SK-N-SH treated with all-trans-retinoic acid at 6 μM for 48 hours (cell line): ENCODE results near the gene CLDN15.
"Not testable (repeated sequence)": the region's sequence is repeated elsewhere in the genome, so short reads cannot be mapped to it uniquely, and the experiment has no call there.

Experiments used
- ATAC-seq: fragments of 200-7000 bp; cut with Tn5 transposase; 3 replicates; pipeline ENCODE4 v1.9.1; 2020; ENCODE audit warnings: mild to moderate bottlenecking, moderate library complexity
- ARNTL ChIP-seq: fragments of 450-650 bp; formaldehyde crosslinking; IDR thresholded peaks from 2 replicates; pipeline ENCODE4 v1.5.0; 2020; ENCODE audit warnings: low read depth, mild to moderate bottlenecking, moderate library complexity, borderline replicate concordance
- BACH2 ChIP-seq: fragments of 250-450 bp; sonication (Bioruptor Pico); IDR thresholded peaks from 2 replicates; pipeline ENCODE4 v1.9.0; 2021; ENCODE audit warnings: mild to moderate bottlenecking, borderline replicate concordance
- CSDC2 ChIP-seq: fragments of 250-450 bp; sonication (Bioruptor Pico); IDR thresholded peaks from 2 replicates; pipeline ENCODE4 v1.5.0; 2020; ENCODE audit warnings: mild to moderate bottlenecking, moderate library complexity
- ESRRG ChIP-seq: fragments of 250-450 bp; sonication (Bioruptor Pico); IDR thresholded peaks from 2 replicates; pipeline ENCODE4 v1.6.1; 2021; ENCODE audit warnings: mild to moderate bottlenecking
- GLIS3 ChIP-seq: fragments of 250-450 bp; sonication (Bioruptor Pico); IDR thresholded peaks from 2 replicates; pipeline ENCODE4 v1.5.0; 2020; ENCODE audit warnings: mild to moderate bottlenecking, moderate library complexity
- ISL1 ChIP-seq: fragments of 250-450 bp; sonication (Bioruptor Pico); IDR thresholded peaks from 2 replicates; pipeline ENCODE4 v2.1.2; 2022; ENCODE audit warnings: mild to moderate bottlenecking, moderate library complexity
- OSR1 ChIP-seq: fragments of 250-450 bp; sonication (Bioruptor Pico); IDR thresholded peaks from 2 replicates; pipeline ENCODE4 v1.8.0; 2022; ENCODE audit warnings: moderate library complexity, mild to moderate bottlenecking, inconsistent platforms
- POU6F1 ChIP-seq: fragments of 250-450 bp; sonication (Bioruptor Pico); IDR thresholded peaks from 2 replicates; pipeline ENCODE4 v1.8.0; 2021; ENCODE audit warnings: low read depth, mild to moderate bottlenecking, moderate library complexity, borderline replicate concordance
- RARB ChIP-seq: fragments of 250-450 bp; sonication (Bioruptor Pico); IDR thresholded peaks from 2 replicates; pipeline ENCODE4 v1.8.0; 2021; ENCODE audit warnings: mild to moderate bottlenecking, moderate library complexity
- SNAI2 ChIP-seq: fragments of 250-450 bp; sonication (Bioruptor Pico); IDR thresholded peaks from 2 replicates; pipeline ENCODE4 v1.5.0; 2020; ENCODE audit warnings: mild to moderate bottlenecking, moderate library complexity
- TCF4 ChIP-seq: fragments of 250-450 bp; sonication (Bioruptor Pico); IDR thresholded peaks from 2 replicates; pipeline ENCODE4 v1.8.0; 2021; ENCODE audit warnings: mild to moderate bottlenecking, moderate library complexity, borderline replicate concordance
- TOX ChIP-seq: fragments of 250-450 bp; sonication (Bioruptor Pico); IDR thresholded peaks from 2 replicates; pipeline ENCODE4 v1.8.0; 2021; ENCODE audit warnings: mild to moderate bottlenecking, moderate library complexity, borderline replicate concordance
- TSHZ2 ChIP-seq: fragments of 250-450 bp; sonication (Bioruptor Pico); IDR thresholded peaks from 2 replicates; pipeline ENCODE4 v1.5.0; 2020; ENCODE audit warnings: mild to moderate bottlenecking, moderate library complexity
- ZC3H10 ChIP-seq: fragments of 250-450 bp; sonication (Bioruptor Pico); IDR thresholded peaks from 2 replicates; pipeline ENCODE4 v1.5.1; 2021; ENCODE audit warnings: mild to moderate bottlenecking, moderate library complexity
- ZFP3 ChIP-seq: fragments of 250-450 bp; sonication (Bioruptor Pico); IDR thresholded peaks from 2 replicates; pipeline ENCODE4 v1.5.0; 2020; ENCODE audit warnings: mild to moderate bottlenecking, moderate library complexity
- ZFP30 ChIP-seq: fragments of 450-650 bp; formaldehyde crosslinking; IDR thresholded peaks from 2 replicates; pipeline ENCODE4 v1.5.0; 2022; ENCODE audit warnings: mild to moderate bottlenecking, moderate library complexity
- ZNF565 ChIP-seq: fragments of 450-650 bp; formaldehyde crosslinking; conservative IDR thresholded peaks from 2 replicates; pipeline ENCODE4 v1.5.0; 2020; ENCODE audit warnings: low read depth, mild to moderate bottlenecking, moderate library complexity
- ZNF70 ChIP-seq: fragments of 450-650 bp; formaldehyde crosslinking; IDR thresholded peaks from 2 replicates; pipeline ENCODE4 v1.5.0; 2020; ENCODE audit warnings: mild to moderate bottlenecking, moderate library complexity
- ZNF8 ChIP-seq: fragments of 450-650 bp; formaldehyde crosslinking; IDR thresholded peaks from 2 replicates; pipeline ENCODE4 v1.5.0; 2020; ENCODE audit warnings: mild to moderate bottlenecking, moderate library complexity
- TF ChIP-seq, protein P1 (sequence below): fragments of 250-450 bp; sonication (Bioruptor Pico); IDR thresholded peaks from 2 replicates; pipeline ENCODE4 v1.5.1; 2020; ENCODE audit warnings: low read depth, mild to moderate bottlenecking, moderate library complexity

The CLDN15 gene

GRCh38 chr7:101200862-101201599 lies 36.6 kb downstream of the CLDN15 start, which contains the start of gene MOGAT3 (continued):
- TF ChIP-seq TSHZ2 (CRISPR knock-in tag) (no peak), ZFP3 (CRISPR knock-in tag) (no peak), ESRRG (CRISPR knock-in tag) (no peak), ZNF70 (no peak), POU6F1 (no peak), ZC3H10 (CRISPR knock-in tag) (no peak), OSR1 (CRISPR knock-in tag) (no peak), GLIS3 (CRISPR knock-in tag) (no peak)

GRCh38 chr7:101200504-101200861 lies 37.1 kb downstream of the CLDN15 start:
- TF ChIP-seq TCF4 (CRISPR knock-in tag) (no peak), RARB (CRISPR knock-in tag) (no peak)
- ATAC-seq = no peak; the same call in 2 of the 3 replicates

GRCh38 chr7:101199522-101199921 lies 38.1 kb downstream of the CLDN15 start:
- ATAC-seq = not testable (repeated sequence)

DNA sequence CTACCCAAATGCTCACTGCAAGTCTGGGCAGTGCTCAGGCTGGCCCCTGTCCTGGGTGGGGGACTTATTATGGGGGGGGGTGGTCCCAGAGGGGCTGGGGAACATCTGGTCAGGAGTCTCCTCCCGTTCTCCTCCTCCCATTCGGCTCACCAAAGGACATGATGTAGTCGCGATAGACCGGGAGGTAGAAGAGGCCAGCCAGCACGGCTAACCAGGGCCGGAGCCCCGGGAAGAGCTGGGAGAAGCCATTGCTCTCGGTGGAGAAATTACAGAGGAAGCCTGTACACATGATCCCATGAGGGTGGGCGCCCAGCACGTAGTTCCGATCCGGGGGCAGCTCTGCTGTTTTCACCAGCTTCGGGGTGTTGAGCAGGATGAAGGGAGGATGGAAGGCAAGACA lies 39.1 kb downstream of the CLDN15 start:
- TF ChIP-seq BACH2 = no peak
- TF ChIP-seq ISL1 (CRISPR knock-in tag) = no peak
- no peak for ATAC-seq

- TF ChIP-seq ZFP3 (CRISPR knock-in tag) = no peak
- no peak for TF ChIP-seq ISL1 (CRISPR knock-in tag)
- TF ChIP-seq OSR1 (CRISPR knock-in tag) = no peak
- TF ChIP-seq ZFP30 = no peak
- no peak for TF ChIP-seq ZNF565 (CRISPR knock-in tag)
- no peak for TF ChIP-seq RARB (CRISPR knock-in tag)
- no peak for TF ChIP-seq GLIS3 (CRISPR knock-in tag)
- TF ChIP-seq CSDC2 = no peak
- no peak for TF ChIP-seq TOX (CRISPR knock-in tag)
- no peak for TF ChIP-seq BACH2
- TF ChIP-seq SNAI2 = no peak
- TF ChIP-seq ESRRG (CRISPR knock-in tag) = no peak
- TF ChIP-seq ZNF8 = no peak
- TF ChIP-seq ZNF70 = no peak
- no peak for TF ChIP-seq POU6F1
- no peak for TF ChIP-seq ARNTL (CRISPR knock-in tag)
- ATAC-seq = no peak
Observed at GRCh38 chr7:101197991-101198390, 39.6 kb downstream of the CLDN15 start.

DNA sequence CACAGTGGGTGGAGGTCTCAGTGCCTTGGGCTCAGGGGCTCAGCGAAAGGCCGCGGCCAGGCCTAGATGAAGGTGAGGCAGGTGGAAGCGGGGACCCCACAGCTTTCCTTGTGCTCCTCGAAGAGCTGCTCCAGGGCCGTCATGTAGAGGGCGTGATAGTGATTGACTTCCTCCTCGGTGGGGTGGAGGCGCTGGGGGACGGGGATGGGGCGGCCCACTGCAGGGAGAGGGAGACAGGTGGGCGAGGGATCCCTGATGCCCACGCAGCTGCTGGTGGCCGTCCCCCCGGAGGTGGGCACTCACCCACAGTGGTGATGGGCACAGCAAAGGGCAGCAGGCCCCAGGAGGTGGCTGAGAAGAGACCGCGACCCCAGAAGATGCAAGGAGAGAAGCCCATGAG lies 41.7 kb downstream of the CLDN15 start:
- no peak for ATAC-seq
- no peak for TF ChIP-seq RARB (CRISPR knock-in tag)
- TF ChIP-seq ZC3H10 (CRISPR knock-in tag) = no peak
- no peak for TF ChIP-seq TSHZ2 (CRISPR knock-in tag)
- no peak for TF ChIP-seq POU6F1
- TF ChIP-seq ZNF8 = no peak
- TF ChIP-seq, protein P1, sequence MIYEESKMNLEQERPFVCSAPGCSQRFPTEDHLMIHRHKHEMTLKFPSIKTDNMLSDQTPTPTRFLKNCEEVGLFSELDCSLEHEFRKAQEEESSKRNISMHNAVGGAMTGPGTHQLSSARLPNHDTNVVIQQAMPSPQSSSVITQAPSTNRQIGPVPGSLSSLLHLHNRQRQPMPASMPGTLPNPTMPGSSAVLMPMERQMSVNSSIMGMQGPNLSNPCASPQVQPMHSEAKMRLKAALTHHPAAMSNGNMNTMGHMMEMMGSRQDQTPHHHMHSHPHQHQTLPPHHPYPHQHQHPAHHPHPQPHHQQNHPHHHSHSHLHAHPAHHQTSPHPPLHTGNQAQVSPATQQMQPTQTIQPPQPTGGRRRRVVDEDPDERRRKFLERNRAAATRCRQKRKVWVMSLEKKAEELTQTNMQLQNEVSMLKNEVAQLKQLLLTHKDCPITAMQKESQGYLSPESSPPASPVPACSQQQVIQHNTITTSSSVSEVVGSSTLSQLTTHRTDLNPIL (CRISPR knock-in tag) = no peak
